HFFc6 (cell line): Measurements from ENCODE around the gene SCAF4. TPM values are rescaled to one million over a fixed set of nuclear protein-coding genes. Genes with fewer than 3 reads are reported as not detected.

Experiments used
- DNase-seq: peaks from one replicate; pipeline ENCODE4 v3.0.0-alpha.2; 2018
- H3K27ac Mint-ChIP-seq: 2 replicates; pipeline ENCODE4 v1.8.0; 2020; ENCODE audit warnings: mild to moderate bottlenecking, mixed read lengths
- H3K27me3 Mint-ChIP-seq: 2 replicates; pipeline ENCODE4 v1.8.0; 2021; ENCODE audit warnings: mild to moderate bottlenecking, moderate library complexity, mixed read lengths; ENCODE audit not compliant: insufficient read depth
- H3K36me3 Mint-ChIP-seq: 2 replicates; pipeline ENCODE4 v1.8.0; 2021; ENCODE audit warnings: low read depth, mixed read lengths
- H3K4me1 Mint-ChIP-seq: 2 replicates; pipeline ENCODE4 v1.8.0; 2020; ENCODE audit warnings: low read depth, mixed read lengths
- H3K4me3 Mint-ChIP-seq: 2 replicates; pipeline ENCODE4 v1.8.0; 2020; ENCODE audit warnings: mild to moderate bottlenecking, moderate library complexity, mixed read lengths
- H3K9me3 Mint-ChIP-seq: 2 replicates; pipeline ENCODE4 v1.8.0; 2020; ENCODE audit warnings: mild to moderate bottlenecking, mixed read lengths
- CTCF ChIP-seq: fragments of 200-600 bp; sonication (generic); IDR thresholded peaks from 2 replicates; pipeline ENCODE4 v1.5.0; 2021; ENCODE audit warnings: antibody characterized with exemption, mild to moderate bottlenecking
- long read RNA-seq: library from polyadenylated mRNA; unstranded; transcript quantifications from one replicate; pipeline ENCODE4 v2.0.0, GENCODE V29; 2019
- total RNA-seq, 6 experiments: library from RNA; stranded (reverse); fragmentation: NEBNext Ultra II Directional; extraction: Animal tissue kit (Norgen Biotek cat#: 25700); gene quantifications; 2 replicates in 1 of 6; 3 replicates in 5 of 6; pipeline ENCODE4 v1.2.3, GENCODE V29; 2021

The SCAF4 gene
- 10 to 100 TPM; 21.8 to 28.4 (median 26.3) TPM for total RNA-seq
- long read RNA-seq, full-length matches to known transcripts = 9 of 16 reads
- long read RNA-seq, partial matches to known transcripts = 3 of 16 reads
- long read RNA-seq, other reads (novel, unspliced or antisense) = 4 of 16 reads

GRCh38 chr21:31731857-31732596, at the start of gene SCAF4:
TSS of gene SCAF4 (minus strand) at chr21:31732118. CDS start at chr21:31731692, 426 bp downstream.
- Mint-ChIP-seq H3K27me3 (peaks cover 2% of the 10 kb centered on the region; the same call in 1 of the 2 replicates), H3K9me3 (no peaks in the 10 kb centered on the region), H3K4me1 (peaks cover 3% of the 10 kb centered on the region; the same call in 1 of the 2 replicates), H3K27ac (peak within 1 kb of the TSS; percentile 86), H3K36me3 (no peaks in the 10 kb centered on the region; the same call in 1 of the 2 replicates), H3K4me3 (no peak within 1 kb of the TSS; the same call in 1 of the 2 replicates)
- DNase-seq = peak; percentile 84
- no peak for TF ChIP-seq CTCF

- H3K27ac Mint-ChIP-seq = no peak overlapping the region
- no peak for DNase-seq
- H3K27me3 Mint-ChIP-seq = peaks cover 2% of the 10 kb centered on the region; the same call in 1 of the 2 replicates
- no peaks in the 10 kb centered on the region for H3K36me3 Mint-ChIP-seq
- H3K4me3 Mint-ChIP-seq = no peak overlapping the region
- TF ChIP-seq CTCF = peak; percentile 42
- H3K4me1 Mint-ChIP-seq = no peaks in the 10 kb centered on the region
- no peaks in the 10 kb centered on the region for H3K9me3 Mint-ChIP-seq
These were observed 49.0 kb upstream of the SCAF4 start for GRCh38 chr21:31780944-31781343.

GRCh38 chr21:31778546-31778945, 46.6 kb upstream of the SCAF4 start:
- TF ChIP-seq CTCF = no peak
- Mint-ChIP-seq H3K4me1 (no peaks in the 10 kb centered on the region), H3K27me3 (peaks cover 2% of the 10 kb centered on the region; the same call in 1 of the 2 replicates), H3K36me3 (no peaks in the 10 kb centered on the region), H3K9me3 (no peaks in the 10 kb centered on the region), H3K4me3 (no peak overlapping the region), H3K27ac (no peak overlapping the region)
- no peak for DNase-seq

- H3K27me3 Mint-ChIP-seq = peaks cover 2% of the 10 kb centered on the region; the same call in 1 of the 2 replicates
- H3K4me3 Mint-ChIP-seq = no peak overlapping the region
- H3K27ac Mint-ChIP-seq = no peak overlapping the region
- H3K4me1 Mint-ChIP-seq = no peaks in the 10 kb centered on the region
- H3K36me3 Mint-ChIP-seq = no peaks in the 10 kb centered on the region
- no peak for TF ChIP-seq CTCF
- no peaks in the 10 kb centered on the region for H3K9me3 Mint-ChIP-seq
- DNase-seq = no peak
These were observed 45.9 kb upstream of the SCAF4 start for GRCh38 chr21:31777857-31778256.

- Mint-ChIP-seq H3K27ac (no peak overlapping the region), H3K27me3 (peaks cover 2% of the 10 kb centered on the region; the same call in 1 of the 2 replicates), H3K4me1 (no peaks in the 10 kb centered on the region), H3K9me3 (peaks cover 4% of the 10 kb centered on the region; the same call in 1 of the 2 replicates), H3K36me3 (no peaks in the 10 kb centered on the region), H3K4me3 (no peak overlapping the region)
- DNase-seq = no peak
- TF ChIP-seq CTCF = no peak
These were observed 42.1 kb upstream of the SCAF4 start for GRCh38 chr21:31774031-31774430.
